Measurements from ENCODE around the gene CDRT4.

DNA sequence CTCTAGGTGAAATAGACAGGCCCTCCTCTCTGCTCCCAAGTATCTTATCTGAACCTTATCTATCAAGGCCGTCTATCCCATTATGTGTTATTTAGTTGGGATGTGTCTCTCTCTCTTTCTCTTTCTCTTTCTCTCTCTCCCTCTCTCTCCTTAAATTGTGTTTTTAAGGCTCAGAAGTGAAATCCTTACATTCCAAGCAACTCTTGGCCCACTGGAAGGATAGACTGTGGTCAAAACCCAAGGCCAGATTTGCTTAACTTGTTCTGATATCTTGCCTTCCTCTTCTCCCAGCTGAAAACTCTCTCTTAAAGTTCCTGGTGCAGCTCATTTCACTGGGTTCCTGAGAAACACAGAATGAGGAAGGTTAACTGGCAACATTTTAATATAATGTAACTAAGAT is 14.7 kb downstream of the CDRT4 start:
- TF ChIP-seq POLR2A (IDR thresholded peaks at IDR 0.05) (no peak), POLR2AphosphoS5 (IDR thresholded peaks at IDR 0.05) (no peak), EP300 (IDR thresholded peaks at IDR 0.05) (no peak)
- TF ChIP-seq, protein P1, sequence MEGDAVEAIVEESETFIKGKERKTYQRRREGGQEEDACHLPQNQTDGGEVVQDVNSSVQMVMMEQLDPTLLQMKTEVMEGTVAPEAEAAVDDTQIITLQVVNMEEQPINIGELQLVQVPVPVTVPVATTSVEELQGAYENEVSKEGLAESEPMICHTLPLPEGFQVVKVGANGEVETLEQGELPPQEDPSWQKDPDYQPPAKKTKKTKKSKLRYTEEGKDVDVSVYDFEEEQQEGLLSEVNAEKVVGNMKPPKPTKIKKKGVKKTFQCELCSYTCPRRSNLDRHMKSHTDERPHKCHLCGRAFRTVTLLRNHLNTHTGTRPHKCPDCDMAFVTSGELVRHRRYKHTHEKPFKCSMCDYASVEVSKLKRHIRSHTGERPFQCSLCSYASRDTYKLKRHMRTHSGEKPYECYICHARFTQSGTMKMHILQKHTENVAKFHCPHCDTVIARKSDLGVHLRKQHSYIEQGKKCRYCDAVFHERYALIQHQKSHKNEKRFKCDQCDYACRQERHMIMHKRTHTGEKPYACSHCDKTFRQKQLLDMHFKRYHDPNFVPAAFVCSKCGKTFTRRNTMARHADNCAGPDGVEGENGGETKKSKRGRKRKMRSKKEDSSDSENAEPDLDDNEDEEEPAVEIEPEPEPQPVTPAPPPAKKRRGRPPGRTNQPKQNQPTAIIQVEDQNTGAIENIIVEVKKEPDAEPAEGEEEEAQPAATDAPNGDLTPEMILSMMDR (IDR thresholded peaks at IDR 0.05), result no peak
